ENCODE data around the gene HOXD1. TPM values are rescaled to one million over a fixed set of nuclear protein-coding genes. Genes with fewer than 3 reads are reported as not detected.

HOXD1 gene
- total and polyA plus RNA-seq, 2 of the 4 experiments (the other 2 are of a cell fraction) = not detected

Small RNA genes lying within 50 kb of the gene (microRNA-seq; reads per million reads assigned to microRNA genes)
- gene MIR10B (ENCODE audit: insufficient read depth in 1 of 2, insufficient read length in 1 of 2, unreplicated experiment in 1 of 2) = 102 to 106 reads per million in 2 experiments

Small RNA genes lying within 50 kb of the gene (small RNA-seq; reads per million reads assigned to genes)
- 0 to 26.1 (median 3.4) reads per million in 5 experiments for gene MIR10B

Other genes starting within 250 kb of the HOXD1 start
- 48.6 and 59.4 TPM in 2 replicates for gene LNPK, start 186.4 kb upstream of the HOXD1 start, total RNA-seq (2012; rRNA removed)
- gene LNPK, start 186.4 kb upstream of the HOXD1 start, polyA plus RNA-seq (2012; rRNA removed) = 14.7 and 18.7 TPM in 2 replicates
- not detected in 2 replicates for gene EVX2, start 104.7 kb upstream of the HOXD1 start, total RNA-seq (2012; rRNA removed)
- gene EVX2, start 104.7 kb upstream of the HOXD1 start, polyA plus RNA-seq (2012; rRNA removed) = not detected in 2 replicates
- not detected in 2 replicates for gene HOXD13, start 95.9 kb upstream of the HOXD1 start, total RNA-seq (2012; rRNA removed)
- gene HOXD13, start 95.9 kb upstream of the HOXD1 start, polyA plus RNA-seq (2012; rRNA removed) = not detected in 2 replicates
- gene HOXD12, start 88.9 kb upstream of the HOXD1 start, total RNA-seq (2012; rRNA removed) = not detected in 2 replicates
- gene HOXD12, start 88.9 kb upstream of the HOXD1 start, polyA plus RNA-seq (2012; rRNA removed) = not detected in 2 replicates
- gene HOXD11, start 81.4 kb upstream of the HOXD1 start, total RNA-seq (2012; rRNA removed) = not detected in 2 replicates
- gene HOXD11, start 81.4 kb upstream of the HOXD1 start, polyA plus RNA-seq (2012; rRNA removed) = not detected in 2 replicates
- gene HOXD10, start 71.9 kb upstream of the HOXD1 start, total RNA-seq (2012; rRNA removed) = not detected in 2 replicates
- gene HOXD10, start 71.9 kb upstream of the HOXD1 start, polyA plus RNA-seq (2012; rRNA removed) = not detected in 2 replicates
- not detected in 2 replicates for gene HOXD9, start 65.9 kb upstream of the HOXD1 start, total RNA-seq (2012; rRNA removed)
- not detected in 2 replicates for gene HOXD9, start 65.9 kb upstream of the HOXD1 start, polyA plus RNA-seq (2012; rRNA removed)
- gene HOXD8, start 59.0 kb upstream of the HOXD1 start, total RNA-seq (2012; rRNA removed) = not detected in 2 replicates
- gene HOXD8, start 59.0 kb upstream of the HOXD1 start, polyA plus RNA-seq (2012; rRNA removed) = not detected in 2 replicates
- not detected in 2 replicates for gene HOXD4, start 37.1 kb upstream of the HOXD1 start, total RNA-seq (2012; rRNA removed)
- gene HOXD4, start 37.1 kb upstream of the HOXD1 start, polyA plus RNA-seq (2012; rRNA removed) = not detected in 2 replicates
- not detected in 2 replicates for gene HOXD3, start 31.4 kb upstream of the HOXD1 start, total RNA-seq (2012; rRNA removed)
- not detected in 2 replicates for gene HOXD3, start 31.4 kb upstream of the HOXD1 start, polyA plus RNA-seq (2012; rRNA removed)
- 24.9 and 27.2 TPM in 2 replicates for gene MTX2, start 80.8 kb downstream of the HOXD1 start, total RNA-seq (2012; rRNA removed)
- 31.7 and 37.8 TPM in 2 replicates for gene MTX2, start 80.8 kb downstream of the HOXD1 start, polyA plus RNA-seq (2012; rRNA removed)

Measured in IMR-90 (cell line).